Caco-2 (cell line): Measurements from ENCODE around the gene DISP3. TPM values are rescaled to one million over a fixed set of nuclear protein-coding genes. Genes with fewer than 3 reads are reported as not detected.

Source experiments
- BruUV-seq: library from RNA; stranded (reverse); fragments of 400-500 nt; replicated peaks from 2 replicates; lab custom pipeline; 2021; lab: Mats Ljungman, UMichigan
- CTCF ChIA-PET: fragments of 300-600 bp; sonication (Branson Sonifier 250); formaldehyde crosslinking; loops from one replicate; lab custom pipeline; 2022; ENCODE audit warnings: antibody characterized with exemption; lab: Charles Lee
- POLR2A ChIA-PET: fragments of 300-600 bp; sonication (Branson Sonifier 250); formaldehyde crosslinking; loops from one replicate; lab custom pipeline; 2022; ENCODE audit warnings: antibody characterized with exemption; lab: Charles Lee
- DNase-seq, 2 experiments: peaks; one replicate each; pipeline versions ENCODE4 v3.0.0 to v3.0.0-alpha.2; 2020 to 2022
- H3K27me3 ChIP-seq: replicated peaks from 2 replicates; pipeline ENCODE4 v1.6.0; 2011; ENCODE audit warnings: low read length; ENCODE audit not compliant: control insufficient read depth, insufficient read depth
- H3K36me3 ChIP-seq: 2 replicates; pipeline ENCODE4 v1.5.1; 2011; ENCODE audit warnings: low read length; ENCODE audit not compliant: control insufficient read depth, insufficient read depth
- H3K4me1 ChIP-seq: fragments of 250-450 bp; sonication (Bioruptor Pico); 2 replicates; pipeline ENCODE4 v1.5.1; 2020; ENCODE audit warnings: mild to moderate bottlenecking
- H3K4me3 ChIP-seq: 2 replicates; pipeline ENCODE4 v1.5.1; 2011; ENCODE audit warnings: low read depth, mild to moderate bottlenecking, control low read depth, low read length
- H3K9me3 ChIP-seq: fragments of 250-450 bp; sonication (Bioruptor Pico); 2 replicates; pipeline ENCODE4 v1.5.1; 2020; ENCODE audit warnings: mild to moderate bottlenecking, moderate library complexity
- H3K27ac Mint-ChIP-seq: one replicate; pipeline ENCODE4 v1.8.0; 2022; ENCODE audit warnings: mixed read lengths; ENCODE audit not compliant: unreplicated experiment
- H3K27me3 Mint-ChIP-seq: one replicate; pipeline ENCODE4 v1.8.0; 2022; ENCODE audit warnings: mixed read lengths; ENCODE audit not compliant: insufficient read depth, unreplicated experiment
- H3K36me3 Mint-ChIP-seq: one replicate; pipeline ENCODE4 v1.8.0; 2022; ENCODE audit warnings: mild to moderate bottlenecking, mixed read lengths; ENCODE audit not compliant: insufficient read depth, unreplicated experiment
- H3K4me1 Mint-ChIP-seq: one replicate; pipeline ENCODE4 v1.8.0; 2022; ENCODE audit warnings: low read depth, mixed read lengths; ENCODE audit not compliant: unreplicated experiment
- H3K4me3 Mint-ChIP-seq: one replicate; pipeline ENCODE4 v1.8.0; 2022; ENCODE audit warnings: mild to moderate bottlenecking, moderate library complexity, mixed read lengths; ENCODE audit not compliant: unreplicated experiment
- H3K9me3 Mint-ChIP-seq: one replicate; pipeline ENCODE4 v1.8.0; 2022; ENCODE audit warnings: mixed read lengths; ENCODE audit not compliant: unreplicated experiment
- CTCF ChIP-seq, 2 experiments: fragments of 200-600 bp in 1 of 2; IDR thresholded peaks; 1 replicate in 1 of 2; 2 replicates in 1 of 2; pipeline versions ENCODE4 v1.5.1 to v1.8.0; 2011 to 2022; ENCODE audit warnings: antibody characterized with exemption in 1 of 2, control low read depth in 1 of 2, inconsistent platforms in 1 of 2, low read depth in 1 of 2, low read length in 1 of 2, mild to moderate bottlenecking in 1 of 2, moderate library complexity in 1 of 2; ENCODE audit not compliant: insufficient read depth in 1 of 2, severe bottlenecking in 1 of 2, unreplicated experiment in 1 of 2
- intact Hi-C: fragments of 100-400 bp; cut with micrococcal nuclease; formaldehyde crosslinking; loops from one replicate; pipeline ENCODE4 v1.10.0; 2022; ENCODE audit not compliant: unreplicated experiment
- total RNA-seq: library from RNA; stranded (reverse); gene quantifications from 2 replicates; pipeline ENCODE4 v1.2.3, GENCODE V29; 2022

Gene DISP3
- total RNA-seq, 1 experiment from 2014 or later, result 1.1 TPM

GRCh38 chr1:11535761-11536572 lies 57.0 kb downstream of the DISP3 start:
- Histone ChIP-seq H3K4me1 (no peaks in the 10 kb centered on the region), H3K36me3 (no peaks in the 10 kb centered on the region), H3K4me3 (no peak overlapping the region), H3K9me3 (no peaks in the 10 kb centered on the region), H3K27me3 (no peaks in the 10 kb centered on the region)
- DNase-seq, result no peak
- Mint-ChIP-seq H3K4me3 (no peak overlapping the region), H3K9me3 (no peaks in the 10 kb centered on the region), H3K27me3 (peaks cover 1% of the 10 kb centered on the region), H3K27ac (no peak overlapping the region), H3K4me1 (no peaks in the 10 kb centered on the region), H3K36me3 (no peaks in the 10 kb centered on the region)
- POLR2A ChIA-PET, result no interaction called here
- CTCF ChIA-PET, result interaction anchor here (0.6 kb wide), 1 partner anchor 329 kb away, joined by 4 read pairs; no protein-coding TSS in a partner anchor
- no TSS peak for BruUV-seq
- intact Hi-C loops, result no loop called here
- TF ChIP-seq CTCF (IDR thresholded peaks at IDR 0.05; ENCODE audit: insufficient read depth in 1 of 2, low read depth in 1 of 2, low read length in 1 of 2, severe bottlenecking in 1 of 2, unreplicated experiment in 1 of 2), result no peak

- Histone ChIP-seq H3K9me3 (no peaks in the 10 kb centered on the region), H3K27me3 (no peaks in the 10 kb centered on the region), H3K36me3 (no peaks in the 10 kb centered on the region), H3K4me1 (no peaks in the 10 kb centered on the region), H3K4me3 (no peak overlapping the region)
- Mint-ChIP-seq H3K9me3 (no peaks in the 10 kb centered on the region), H3K27ac (no peak overlapping the region), H3K27me3 (peaks cover 2% of the 10 kb centered on the region), H3K4me1 (no peaks in the 10 kb centered on the region), H3K4me3 (no peak overlapping the region), H3K36me3 (no peaks in the 10 kb centered on the region)
- POLR2A ChIA-PET, result no interaction called here
- CTCF ChIA-PET, result interaction anchor here (0.6 kb wide), 1 partner anchor 330 kb away, joined by 4 read pairs; no protein-coding TSS in a partner anchor
- intact Hi-C loops, result no loop called here
- no TSS peak for BruUV-seq
- no peak for TF ChIP-seq CTCF (IDR thresholded peaks at IDR 0.05; ENCODE audit: insufficient read depth in 1 of 2, low read depth in 1 of 2, low read length in 1 of 2, severe bottlenecking in 1 of 2, unreplicated experiment in 1 of 2)
- no peak for DNase-seq
These were observed 57.8 kb downstream of the DISP3 start for GRCh38 chr1:11536573-11537379.

- no peak overlapping the region for H3K4me3 ChIP-seq
- Mint-ChIP-seq H3K4me3 (no peak overlapping the region), H3K4me1 (no peaks in the 10 kb centered on the region), H3K36me3 (no peaks in the 10 kb centered on the region), H3K27me3 (peaks cover 3% of the 10 kb centered on the region), H3K27ac (no peak overlapping the region), H3K9me3 (no peaks in the 10 kb centered on the region)
- POLR2A ChIA-PET, result no interaction called here
- intact Hi-C loops, result no loop called here
- no TSS peak for BruUV-seq
- H3K9me3 ChIP-seq, result no peaks in the 10 kb centered on the region
- no peak for DNase-seq
- no peak for TF ChIP-seq CTCF (IDR thresholded peaks at IDR 0.05; ENCODE audit: insufficient read depth in 1 of 2, low read depth in 1 of 2, low read length in 1 of 2, severe bottlenecking in 1 of 2, unreplicated experiment in 1 of 2)
- no peaks in the 10 kb centered on the region for H3K27me3 ChIP-seq
- no peaks in the 10 kb centered on the region for H3K4me1 ChIP-seq
- no peaks in the 10 kb centered on the region for H3K36me3 ChIP-seq
- CTCF ChIA-PET, result no interaction called here
These were observed 58.4 kb downstream of the DISP3 start for GRCh38 chr1:11537380-11537764.
